K562 (cell line): ENCODE data around the gene BNC1. TPM values are rescaled to one million over a fixed set of nuclear protein-coding genes. Genes with fewer than 3 reads are reported as not detected.

Experiments
- C11orf30 ChIP-seq: fragments of 450-650 bp; IDR thresholded peaks from 2 replicates; pipeline ENCODE4 v1.6.1; 2016; ENCODE audit warnings: low read depth, mild to moderate bottlenecking
- DEAF1 ChIP-seq: fragments of 450-650 bp; formaldehyde crosslinking; IDR thresholded peaks from 2 replicates; pipeline ENCODE4 v1.4.0; 2020; ENCODE audit warnings: mild to moderate bottlenecking, moderate library complexity
- EP400 ChIP-seq: fragments of 450-650 bp; IDR thresholded peaks from 2 replicates; pipeline ENCODE4 v1.6.1; 2017; ENCODE audit warnings: antibody characterized with exemption, mild to moderate bottlenecking, moderate library complexity
- ESRRA ChIP-seq: fragments of 450-650 bp; IDR thresholded peaks from 2 replicates; pipeline ENCODE4 v1.6.1; 2014; ENCODE audit warnings: low read depth, mild to moderate bottlenecking, moderate library complexity, borderline replicate concordance
- ETV6 ChIP-seq, 3 experiments: fragments of 150-350 bp in 1 of 3; sonication (generic) in 1 of 3; formaldehyde crosslinking in 1 of 3; IDR thresholded peaks; 2 replicates each; pipeline versions ENCODE4 v1.6.1 to v1.8.0; 2014 to 2022; ENCODE audit warnings: borderline replicate concordance in 2 of 3, low read depth in 2 of 3, antibody characterized with exemption in 1 of 3, low read length in 1 of 3, mild to moderate bottlenecking in 1 of 3, missing genetic modification reagents in 1 of 3
- KDM4B ChIP-seq, 2 experiments: fragments of 450-650 bp in 1 of 2; sonication (generic) in 1 of 2; IDR thresholded peaks; 2 replicates each; pipeline ENCODE4 v1.6.1; 2016 to 2017; ENCODE audit warnings: borderline replicate concordance in 2 of 2, antibody characterized with exemption in 1 of 2, low read depth in 1 of 2, mild to moderate bottlenecking in 1 of 2
- MTF1 ChIP-seq: fragments of 250-450 bp; sonication (Bioruptor Pico); IDR thresholded peaks from 2 replicates; pipeline ENCODE4 v1.9.0; 2021; ENCODE audit warnings: moderate library complexity, mild to moderate bottlenecking, inconsistent platforms, borderline replicate concordance
- OTX1 ChIP-seq: fragments of 450-650 bp; formaldehyde crosslinking; IDR thresholded peaks from 2 replicates; pipeline ENCODE4 v1.4.0; 2022; ENCODE audit warnings: mild to moderate bottlenecking
- RBBP5 ChIP-seq: fragments of 200-600 bp; sonication (generic); IDR thresholded peaks from 2 replicates; pipeline ENCODE4 v1.6.1; 2012; ENCODE audit warnings: borderline replicate concordance, mild to moderate bottlenecking, low read length, control low read depth, inconsistent platforms; ENCODE audit not compliant: insufficient read depth, poor library complexity, severe bottlenecking
- RBFOX2 ChIP-seq: fragments of 200-400 bp; formaldehyde crosslinking; IDR thresholded peaks from 2 replicates; pipeline ENCODE4 v1.6.1; 2017; ENCODE audit warnings: low read depth, mild to moderate bottlenecking, low read length, moderate library complexity
- RBM22 ChIP-seq: fragments of 200-400 bp; formaldehyde crosslinking; IDR thresholded peaks from 2 replicates; pipeline ENCODE4 v1.6.1; 2018; ENCODE audit warnings: low read length, low read depth; ENCODE audit not compliant: poor library complexity, severe bottlenecking
- RBM34 ChIP-seq: fragments of 200-400 bp; formaldehyde crosslinking; IDR thresholded peaks from 2 replicates; pipeline ENCODE4 v1.6.1; 2018; ENCODE audit warnings: low read length, borderline replicate concordance; ENCODE audit not compliant: insufficient read depth
- SMARCB1 ChIP-seq: IDR thresholded peaks from 2 replicates; pipeline ENCODE4 v1.6.1; 2011; ENCODE audit warnings: improper control_type of control experiment, low read depth; ENCODE audit not compliant: insufficient read length
- TOE1 ChIP-seq, 2 experiments: fragments of 450-650 bp in 1 of 2; sonication (generic) in 1 of 2; formaldehyde crosslinking in 1 of 2; IDR thresholded peaks; 2 replicates each; pipeline versions ENCODE4 v1.7.1 to v1.8.0; 2016 to 2022; ENCODE audit warnings: borderline replicate concordance in 2 of 2, mild to moderate bottlenecking in 2 of 2, antibody characterized with exemption in 1 of 2, inconsistent platforms in 1 of 2, low read depth in 1 of 2, missing genetic modification reagents in 1 of 2, moderate library complexity in 1 of 2
- ZNF584 ChIP-seq: fragments of 200-800 bp; sonication (Bioruptor generic); IDR thresholded peaks from 2 replicates; pipeline ENCODE4 v1.6.1; 2016; ENCODE audit warnings: low read depth, mild to moderate bottlenecking, missing genetic modification characterization, missing compliant biosample characterization
- ZNF695 ChIP-seq: fragments of 450-650 bp; formaldehyde crosslinking; IDR thresholded peaks from 2 replicates; pipeline ENCODE4 v1.4.0; 2020; ENCODE audit warnings: mild to moderate bottlenecking, moderate library complexity
- ZNF766 ChIP-seq: fragments of 200-800 bp; sonication (Bioruptor generic); conservative IDR thresholded peaks from 2 replicates; pipeline ENCODE4 v1.6.1; 2016; ENCODE audit warnings: missing genetic modification characterization, missing compliant biosample characterization
- polyA plus RNA-seq, 8 experiments: library from polyadenylated mRNA; depleted of rRNA in 4 of 8; stranded (reverse) in 5 of 8; unstranded in 3 of 8; fragments of >200 nt; fragmentation: Nextera tagmentation in 2 of 8; fragmentation: Illumina TruSeq in 1 of 8; extraction: Ambion mirVana in 2 of 8; extraction: Trizol in 1 of 8; gene quantifications; 2 replicates each; pipeline versions ENCODE4 v1.2.1 to v1.2.3, GENCODE V29; 2011 to 2014; ENCODE audit warnings: inconsistent platforms in 1 of 8, missing spikeins in 1 of 8
- total RNA-seq, 7 experiments: library from RNA; depleted of rRNA in 6 of 7; stranded (reverse); fragments of >200 nt in 6 of 7; fragmentation: Illumina TruSeq in 2 of 7; extraction: Trizol in 2 of 7; gene quantifications; 2 replicates each; pipeline versions ENCODE4 v1.2.1 to v1.2.3, GENCODE V29; 2011 to 2021; ENCODE audit warnings: low replicate concordance in 1 of 7
- TF ChIP-seq, protein P1 (sequence below): sonication (generic); formaldehyde crosslinking; IDR thresholded peaks from 2 replicates; pipeline ENCODE4 v1.8.1; 2023; ENCODE audit warnings: mild to moderate bottlenecking, missing genetic modification reagents, moderate library complexity
- TF ChIP-seq, protein P2 (sequence below): fragments of 450-650 bp; IDR thresholded peaks from 2 replicates; pipeline ENCODE4 v1.6.1; 2016; ENCODE audit warnings: antibody characterized with exemption
- TF ChIP-seq, protein P3 (sequence below): sonication (generic); formaldehyde crosslinking; IDR thresholded peaks from 2 replicates; pipeline ENCODE4 v1.8.1; 2022; ENCODE audit warnings: missing genetic modification reagents

The BNC1 gene
- total and polyA plus RNA-seq, 9 of the 15 experiments (the other 6 are each of a cell fraction or from before 2014, with no cell fraction given): not detected

DNA sequence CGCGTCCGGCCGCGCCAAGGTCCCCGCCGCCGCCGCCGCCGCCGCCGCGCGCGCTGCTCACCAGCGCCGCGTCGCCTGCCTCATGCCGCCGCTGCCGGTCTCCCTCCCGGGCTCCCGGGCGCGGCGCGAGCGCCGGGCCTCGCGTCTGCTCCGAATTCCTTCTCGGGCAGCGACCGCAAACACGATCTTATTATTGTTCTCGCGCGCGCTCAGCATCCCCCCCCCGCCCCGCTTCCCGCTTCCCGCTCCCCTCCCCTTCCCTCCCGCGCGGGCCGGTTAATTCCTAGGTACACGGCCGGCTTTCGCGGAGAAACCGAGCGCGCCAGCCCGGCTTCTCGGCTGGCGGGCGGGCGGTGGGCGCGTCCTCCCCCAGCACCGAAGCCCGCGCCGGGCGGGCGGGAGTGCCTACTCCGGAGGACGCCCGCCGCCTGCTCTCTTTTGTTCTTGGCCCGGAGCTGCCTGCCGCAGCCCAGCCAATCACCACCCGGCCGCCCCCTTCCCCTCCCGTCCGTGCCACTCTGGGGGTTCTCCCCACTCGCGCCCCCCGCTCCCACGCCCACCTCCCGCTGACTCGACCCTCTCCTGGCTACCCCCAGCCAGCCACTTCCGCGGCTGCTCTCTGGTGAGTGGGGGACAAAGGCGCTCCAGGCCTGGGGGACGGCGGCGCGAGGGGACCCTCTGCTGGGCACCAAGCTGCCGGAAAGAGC lies 76.7 kb downstream of the BNC1 start, which contains the start of gene HDGFL3 (continued):
- TF ChIP-seq, protein P1, sequence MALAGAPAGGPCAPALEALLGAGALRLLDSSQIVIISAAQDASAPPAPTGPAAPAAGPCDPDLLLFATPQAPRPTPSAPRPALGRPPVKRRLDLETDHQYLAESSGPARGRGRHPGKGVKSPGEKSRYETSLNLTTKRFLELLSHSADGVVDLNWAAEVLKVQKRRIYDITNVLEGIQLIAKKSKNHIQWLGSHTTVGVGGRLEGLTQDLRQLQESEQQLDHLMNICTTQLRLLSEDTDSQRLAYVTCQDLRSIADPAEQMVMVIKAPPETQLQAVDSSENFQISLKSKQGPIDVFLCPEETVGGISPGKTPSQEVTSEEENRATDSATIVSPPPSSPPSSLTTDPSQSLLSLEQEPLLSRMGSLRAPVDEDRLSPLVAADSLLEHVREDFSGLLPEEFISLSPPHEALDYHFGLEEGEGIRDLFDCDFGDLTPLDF (CRISPR knock-in tag): no peak
- TF ChIP-seq OTX1 (CRISPR knock-in tag) (no peak), EP400 (no peak), DEAF1 (CRISPR knock-in tag) (peak; percentile 38; the same call in 1 of the 2 replicates), KDM4B (IDR thresholded peaks at IDR 0.05; ENCODE audit: borderline replicate concordance in 2 of 2, low read depth in 1 of 2) (no peak), RBFOX2 (peak; percentile 35), ESRRA (no peak), RBM34 (no peak), C11orf30 (no peak), TOE1 (IDR thresholded peaks at IDR 0.05; ENCODE audit: borderline replicate concordance) (peak; percentile 38; the same call in 1 of the 2 replicates), TOE1 (CRISPR knock-in tag; IDR thresholded peaks at IDR 0.05; ENCODE audit: borderline replicate concordance, low read depth) (no peak), RBBP5 (no peak), MTF1 (CRISPR knock-in tag) (no peak), ZNF766 (CRISPR knock-in tag) (no peak), RBM22 (no peak), ZNF695 (no peak), ZNF584 (CRISPR knock-in tag) (no peak), ETV6 (IDR thresholded peaks at IDR 0.05; ENCODE audit: borderline replicate concordance in 1 of 2, low read depth in 2 of 2, low read length in 1 of 2) (no peak), ETV6 (CRISPR knock-in tag; IDR thresholded peaks at IDR 0.05; ENCODE audit: borderline replicate concordance) (no peak), SMARCB1 (no peak)
- TF ChIP-seq, protein P2, sequence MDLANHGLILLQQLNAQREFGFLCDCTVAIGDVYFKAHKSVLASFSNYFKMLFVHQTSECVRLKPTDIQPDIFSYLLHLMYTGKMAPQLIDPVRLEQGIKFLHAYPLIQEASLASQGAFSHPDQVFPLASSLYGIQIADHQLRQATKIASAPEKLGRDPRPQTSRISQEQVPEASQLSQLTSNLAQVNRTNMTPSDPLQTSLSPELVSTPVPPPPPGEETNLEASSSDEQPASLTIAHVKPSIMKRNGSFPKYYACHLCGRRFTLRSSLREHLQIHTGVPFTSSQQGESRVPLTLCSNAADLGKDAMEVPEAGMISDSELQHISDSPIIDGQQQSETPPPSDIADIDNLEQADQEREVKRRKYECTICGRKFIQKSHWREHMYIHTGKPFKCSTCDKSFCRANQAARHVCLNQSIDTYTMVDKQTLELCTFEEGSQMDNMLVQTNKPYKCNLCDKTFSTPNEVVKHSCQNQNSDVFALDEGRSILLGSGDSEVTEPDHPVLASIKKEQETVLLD: no peak
- TF ChIP-seq, protein P3, sequence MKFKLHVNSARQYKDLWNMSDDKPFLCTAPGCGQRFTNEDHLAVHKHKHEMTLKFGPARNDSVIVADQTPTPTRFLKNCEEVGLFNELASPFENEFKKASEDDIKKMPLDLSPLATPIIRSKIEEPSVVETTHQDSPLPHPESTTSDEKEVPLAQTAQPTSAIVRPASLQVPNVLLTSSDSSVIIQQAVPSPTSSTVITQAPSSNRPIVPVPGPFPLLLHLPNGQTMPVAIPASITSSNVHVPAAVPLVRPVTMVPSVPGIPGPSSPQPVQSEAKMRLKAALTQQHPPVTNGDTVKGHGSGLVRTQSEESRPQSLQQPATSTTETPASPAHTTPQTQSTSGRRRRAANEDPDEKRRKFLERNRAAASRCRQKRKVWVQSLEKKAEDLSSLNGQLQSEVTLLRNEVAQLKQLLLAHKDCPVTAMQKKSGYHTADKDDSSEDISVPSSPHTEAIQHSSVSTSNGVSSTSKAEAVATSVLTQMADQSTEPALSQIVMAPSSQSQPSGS (CRISPR knock-in tag): no peak
